ENCODE measurements around the gene PACS2.
"Not testable (repeated sequence)": the region's sequence is repeated elsewhere in the genome, so short reads cannot be mapped to it uniquely, and the experiment has no call there.

The PACS2 gene

GRCh38 chr14:105314287-105315200, at the start of gene PACS2:
PACS2 (plus strand) TSS chr14:105314748; CDS start chr14:105314919, 171 bp downstream.
- DNase-seq, result peak; percentile 83

GRCh38 chr14:105267820-105268548, 46.6 kb upstream of the PACS2 start:
- no peak for DNase-seq

- DNase-seq, result no peak
Measured at GRCh38 chr14:105268736-105269354, 45.7 kb upstream of the PACS2 start.

GRCh38 chr14:105269405-105269804, 45.1 kb upstream of the PACS2 start:
- no peak for DNase-seq

- no peak for DNase-seq
Measured at GRCh38 chr14:105271224-105271890, 43.2 kb upstream of the PACS2 start.

- DNase-seq, result no peak
Measured at GRCh38 chr14:105272623-105273022, 41.9 kb upstream of the PACS2 start.

- DNase-seq, result no peak
Measured at GRCh38 chr14:105273062-105273461, 41.5 kb upstream of the PACS2 start.

- DNase-seq, result no peak
Measured at GRCh38 chr14:105274637-105275036, 39.9 kb upstream of the PACS2 start.

- no peak for DNase-seq
Measured at GRCh38 chr14:105275267-105275946, 39.1 kb upstream of the PACS2 start.

- not testable (repeated sequence) for DNase-seq
Measured at GRCh38 chr14:105277448-105277847, 37.1 kb upstream of the PACS2 start.

GRCh38 chr14:105279642-105280361, 34.7 kb upstream of the PACS2 start:
- DNase-seq, result no peak

- no peak for DNase-seq
Measured at GRCh38 chr14:105280525-105280924, 34.0 kb upstream of the PACS2 start.

GRCh38 chr14:105281371-105282097, 33.0 kb upstream of the PACS2 start:
- peak; percentile 61 for DNase-seq

GRCh38 chr14:105282098-105282725, 32.3 kb upstream of the PACS2 start:
- no peak for DNase-seq

GRCh38 chr14:105283028-105283427, 31.5 kb upstream of the PACS2 start:
- no peak for DNase-seq

GRCh38 chr14:105283899-105284298, 30.6 kb upstream of the PACS2 start:
- peak; percentile 4 for DNase-seq

- DNase-seq, result no peak
Measured at GRCh38 chr14:105285174-105285573, 29.4 kb upstream of the PACS2 start.

GRCh38 chr14:105286759-105287144, 27.8 kb upstream of the PACS2 start:
- no peak for DNase-seq

GRCh38 chr14:105287249-105288102, 27.1 kb upstream of the PACS2 start:
- no peak for DNase-seq
